Measurements from ENCODE around the gene USP17L22. TPM values are rescaled to one million over a fixed set of nuclear protein-coding genes. Genes with fewer than 3 reads are reported as not detected.

USP17L22 gene
- not detected in 2 replicates for total RNA-seq

GRCh38 chr4:9267319-9267718, at the start of gene USP17L22:
USP17L22 (plus strand) TSS chr4:9267619; CDS start chr4:9267619, 0 bp downstream.

DNA sequence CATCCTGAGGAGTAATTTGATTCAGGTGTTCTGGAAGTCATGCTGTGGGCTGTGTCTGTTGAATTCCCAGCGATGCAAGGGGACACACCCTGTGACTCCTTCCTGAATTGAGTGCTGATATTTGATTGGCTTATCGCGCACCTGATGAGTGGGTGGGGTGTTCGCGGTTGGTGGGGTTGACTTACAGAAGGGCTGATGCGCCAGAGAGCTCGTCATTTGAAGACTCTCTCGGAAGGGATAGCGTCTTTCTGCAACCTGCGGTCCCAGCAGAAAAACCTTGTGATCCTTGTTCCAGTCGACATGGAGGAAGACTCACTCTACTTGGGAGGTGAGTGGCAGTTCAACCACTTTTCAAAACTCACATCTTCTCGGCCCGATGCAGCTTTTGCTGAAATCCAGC, 47.6 kb upstream of the USP17L22 start, which contains the start of gene USP17L12:
TSS of gene USP17L12 (plus strand) at position 301 of the 400 bp plus-strand sequence. CDS start at position 301, 0 bp downstream.

DNA sequence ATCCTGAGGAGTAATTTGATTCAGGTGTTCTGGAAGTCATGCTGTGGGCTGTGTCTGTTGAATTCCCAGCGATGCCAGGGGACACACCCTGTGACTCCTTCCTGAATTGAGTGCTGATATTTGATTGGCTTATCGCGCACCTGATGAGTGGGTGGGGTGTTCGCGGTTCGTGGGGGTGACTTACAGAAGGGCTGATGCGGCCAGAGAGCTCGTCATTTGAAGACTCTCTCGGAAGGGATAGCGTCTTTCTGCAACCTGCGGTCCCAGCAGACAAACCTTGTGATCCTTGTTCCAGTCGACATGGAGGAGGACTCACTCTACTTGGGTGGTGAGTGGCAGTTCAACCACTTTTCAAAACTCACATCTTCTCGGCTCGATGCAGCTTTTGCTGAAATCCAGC, 42.8 kb upstream of the USP17L22 start, which contains the start of gene USP17L13:
TSS of gene USP17L13 (plus strand) at position 301 of the 400 bp plus-strand sequence. CDS start at position 301, 0 bp downstream.

GRCh38 chr4:9234085-9234484, 33.3 kb upstream of the USP17L22 start, which contains the start of gene USP17L15:
USP17L15 (plus strand) TSS chr4:9234385; CDS start chr4:9234385, 0 bp downstream.

DNA sequence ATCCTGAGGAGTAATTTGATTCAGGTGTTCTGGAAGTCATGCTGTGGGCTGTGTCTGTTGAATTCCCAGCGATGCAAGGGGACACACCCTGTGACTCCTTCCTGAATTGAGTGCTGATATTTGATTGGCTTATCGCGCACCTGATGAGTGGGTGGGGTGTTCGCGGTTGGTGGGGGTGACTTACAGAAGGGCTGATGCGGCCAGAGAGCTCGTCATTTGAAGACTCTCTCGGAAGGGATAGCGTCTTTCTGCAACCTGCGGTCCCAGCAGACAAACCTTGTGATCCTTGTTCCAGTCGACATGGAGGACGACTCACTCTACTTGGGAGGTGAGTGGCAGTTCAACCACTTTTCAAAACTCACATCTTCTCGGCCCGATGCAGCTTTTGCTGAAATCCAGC, 23.8 kb upstream of the USP17L22 start, which contains the start of gene USP17L17:
TSS of gene USP17L17 (plus strand) at position 301 of the 400 bp plus-strand sequence. CDS start at position 301, 0 bp downstream.

DNA sequence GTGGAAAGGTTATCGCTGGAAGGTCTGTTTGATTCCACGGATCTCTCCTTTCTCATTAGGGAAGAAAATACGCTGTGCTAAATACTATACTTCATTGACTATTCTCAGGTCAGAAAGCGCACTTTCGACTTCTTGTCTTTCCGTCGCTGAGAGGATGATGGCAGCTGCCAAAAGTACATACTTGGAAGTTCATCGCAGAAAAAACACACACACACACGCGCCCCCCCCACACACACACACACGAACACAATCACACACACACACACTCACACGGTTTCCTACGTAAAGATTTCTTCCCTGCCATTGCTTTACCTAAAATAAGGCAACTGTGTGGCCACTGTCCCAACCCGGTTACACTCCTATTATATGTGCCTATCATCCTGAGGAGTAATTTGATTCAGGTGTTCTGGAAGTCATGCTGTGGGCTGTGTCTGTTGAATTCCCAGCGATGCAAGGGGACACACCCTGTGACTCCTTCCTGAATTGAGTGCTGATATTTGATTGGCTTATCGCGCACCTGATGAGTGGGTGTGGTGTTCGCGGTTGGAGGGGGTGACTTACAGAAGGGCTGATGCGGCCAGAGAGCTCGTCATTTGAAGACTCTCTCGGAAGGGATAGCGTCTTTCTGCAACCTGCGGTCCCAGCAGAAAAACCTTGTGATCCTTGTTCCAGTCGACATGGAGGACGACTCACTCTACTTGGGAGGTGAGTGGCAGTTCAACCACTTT, 19.3 kb upstream of the USP17L22 start, which contains the start of gene USP17L18:
TSS of gene USP17L18 (plus strand) at position 678 of the 728 bp plus-strand sequence. CDS start at position 678, 0 bp downstream.

GRCh38 chr4:9253078-9253477, 14.3 kb upstream of the USP17L22 start, which contains the start of gene USP17L19:
USP17L19 (plus strand) TSS chr4:9253378; CDS start chr4:9253378, 0 bp downstream.

DNA sequence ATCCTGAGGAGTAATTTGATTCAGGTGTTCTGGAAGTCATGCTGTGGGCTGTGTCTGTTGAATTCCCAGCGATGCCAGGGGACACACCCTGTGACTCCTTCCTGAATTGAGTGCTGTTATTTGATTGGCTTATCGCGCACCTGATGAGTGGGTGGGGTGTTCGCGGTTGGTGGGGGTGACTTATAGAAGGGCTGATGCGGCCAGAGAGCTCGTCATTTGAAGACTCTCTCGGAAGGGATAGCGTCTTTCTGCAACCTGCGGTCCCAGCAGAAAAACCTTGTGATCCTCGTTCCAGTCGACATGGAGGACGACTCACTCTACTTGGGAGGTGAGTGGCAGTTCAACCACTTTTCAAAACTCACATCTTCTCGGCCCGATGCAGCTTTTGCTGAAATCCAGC, 9.6 kb upstream of the USP17L22 start, which contains the start of gene USP17L20:
TSS of gene USP17L20 (plus strand) at position 301 of the 400 bp plus-strand sequence. CDS start at position 301, 0 bp downstream.

DNA sequence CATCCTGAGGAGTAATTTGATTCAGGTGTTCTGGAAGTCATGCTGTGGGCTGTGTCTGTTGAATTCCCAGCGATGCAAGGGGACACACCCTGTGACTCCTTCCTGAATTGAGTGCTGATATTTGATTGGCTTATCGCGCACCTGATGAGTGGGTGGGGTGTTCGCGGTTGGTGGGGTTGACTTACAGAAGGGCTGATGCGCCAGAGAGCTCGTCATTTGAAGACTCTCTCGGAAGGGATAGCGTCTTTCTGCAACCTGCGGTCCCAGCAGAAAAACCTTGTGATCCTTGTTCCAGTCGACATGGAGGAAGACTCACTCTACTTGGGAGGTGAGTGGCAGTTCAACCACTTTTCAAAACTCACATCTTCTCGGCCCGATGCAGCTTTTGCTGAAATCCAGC, 4.8 kb upstream of the USP17L22 start, which contains the start of gene USP17L21:
TSS of gene USP17L21 (plus strand) at position 301 of the 400 bp plus-strand sequence. CDS start at position 301, 0 bp downstream.

Other genes starting within 250 kb of the USP17L22 start
- not detected in 2 replicates for gene FAM90A26, start 97.2 kb upstream of the USP17L22 start, total RNA-seq
- not detected in 2 replicates for gene USP17L10, start 57.0 kb upstream of the USP17L22 start, total RNA-seq
- gene USP17L11, start 52.2 kb upstream of the USP17L22 start, total RNA-seq: not detected in 2 replicates
- not detected in 2 replicates for gene USP17L12, start 47.5 kb upstream of the USP17L22 start, total RNA-seq
- gene USP17L13, start 42.7 kb upstream of the USP17L22 start, total RNA-seq: not detected in 2 replicates
- gene USP17L15, start 33.2 kb upstream of the USP17L22 start, total RNA-seq: not detected in 2 replicates
- not detected in 2 replicates for gene USP17L17, start 23.7 kb upstream of the USP17L22 start, total RNA-seq
- gene USP17L18, start 19.0 kb upstream of the USP17L22 start, total RNA-seq: not detected in 2 replicates
- not detected in 2 replicates for gene USP17L19, start 14.2 kb upstream of the USP17L22 start, total RNA-seq
- gene USP17L20, start 9.5 kb upstream of the USP17L22 start, total RNA-seq: not detected in 2 replicates
- not detected in 2 replicates for gene USP17L21, start 4.7 kb upstream of the USP17L22 start, total RNA-seq
- gene USP17L24, start 57.5 kb downstream of the USP17L22 start, total RNA-seq: not detected in 2 replicates
- gene USP17L25, start 62.3 kb downstream of the USP17L22 start, total RNA-seq: not detected in 2 replicates
- not detected in 2 replicates for gene USP17L26, start 67.0 kb downstream of the USP17L22 start, total RNA-seq
- not detected in 2 replicates for gene USP17L5, start 71.8 kb downstream of the USP17L22 start, total RNA-seq
- not detected in 2 replicates for gene USP17L27, start 76.5 kb downstream of the USP17L22 start, total RNA-seq
- gene USP17L28, start 81.3 kb downstream of the USP17L22 start, total RNA-seq: not detected in 2 replicates
- not detected in 2 replicates for gene USP17L29, start 86.0 kb downstream of the USP17L22 start, total RNA-seq
- gene USP17L30, start 95.5 kb downstream of the USP17L22 start, total RNA-seq: not detected in 2 replicates
- not detected in 2 replicates for gene DEFB131A, start 176.8 kb downstream of the USP17L22 start, total RNA-seq